HEK293 (cell line): Measurements from ENCODE around the gene RAP1GAP.

Source experiments
- CTCF ChIA-PET: fragments of 350-600 bp; formaldehyde crosslinking; extraction: SDS; loops from one replicate; lab custom pipeline; 2021; ENCODE audit warnings: antibody characterized with exemption; lab: Yijun Ruan, JAX
- POLR2A ChIA-PET: fragments of 300-600 bp; formaldehyde crosslinking; extraction: SDS; loops from one replicate; lab custom pipeline; 2020; ENCODE audit warnings: antibody characterized with exemption, inconsistent platforms; lab: Yijun Ruan, JAX
- H3K27ac ChIP-seq: fragments of 200-500 bp; sonication (Bioruptor generic); 2 replicates; pipeline ENCODE4 v1.5.1; 2014; ENCODE audit warnings: low read depth, low read length, control low read depth, inconsistent platforms; ENCODE audit errors: extremely low read depth
- H3K36me3 ChIP-seq, 2 experiments: fragments of 200-500 bp in 1 of 2; sonication (Bioruptor generic) in 1 of 2; 1 replicate in 1 of 2; 2 replicates in 1 of 2; pipeline ENCODE4 v1.5.1; 2014 to 2017; ENCODE audit warnings: inconsistent platforms in 2 of 2, low read length in 2 of 2; ENCODE audit not compliant: control insufficient read depth in 2 of 2, insufficient read depth in 1 of 2
- H3K4me1 ChIP-seq: fragments of 200-500 bp; sonication (Bioruptor generic); 2 replicates; pipeline ENCODE4 v1.5.1; 2014; ENCODE audit warnings: mild to moderate bottlenecking, low read length, inconsistent platforms; ENCODE audit not compliant: control insufficient read depth, insufficient read depth
- H3K4me3 ChIP-seq: 2 replicates; pipeline ENCODE4 v1.5.1; 2011; ENCODE audit warnings: low read depth, mild to moderate bottlenecking, control low read depth, low read length, moderate library complexity
- H3K9me3 ChIP-seq: fragments of 200-500 bp; sonication (Bioruptor generic); 2 replicates; pipeline ENCODE4 v1.5.1; 2014; ENCODE audit warnings: low read depth, low read length, inconsistent platforms; ENCODE audit not compliant: control insufficient read depth, insufficient read depth
- FEZF1 ChIP-seq: fragments of 450-650 bp; formaldehyde crosslinking; IDR thresholded peaks from 2 replicates; pipeline ENCODE4 v1.5.1; 2016; ENCODE audit warnings: missing biosample characterization, missing genetic modification characterization
- KLF1 ChIP-seq: fragments of 450-650 bp; formaldehyde crosslinking; IDR thresholded peaks from 2 replicates; pipeline ENCODE4 v1.5.1; 2016; ENCODE audit warnings: missing biosample characterization, missing genetic modification characterization
- KLF16 ChIP-seq: fragments of 450-650 bp; formaldehyde crosslinking; IDR thresholded peaks from 2 replicates; pipeline ENCODE4 v1.5.1; 2017; ENCODE audit warnings: missing biosample characterization, missing genetic modification characterization
- MEIS1 ChIP-seq: sonication (generic); formaldehyde crosslinking; IDR thresholded peaks from 2 replicates; pipeline ENCODE4 v1.8.1; 2022; ENCODE audit warnings: missing genetic modification reagents, mild to moderate bottlenecking, borderline replicate concordance
- SCRT2 ChIP-seq: fragments of 450-650 bp; formaldehyde crosslinking; IDR thresholded peaks from 2 replicates; pipeline ENCODE4 v1.5.1; 2016; ENCODE audit warnings: missing biosample characterization, missing genetic modification characterization
- YY1 ChIP-seq: fragments of 450-650 bp; formaldehyde crosslinking; IDR thresholded peaks from 2 replicates; pipeline ENCODE4 v1.5.1; 2018; ENCODE audit warnings: missing biosample characterization, missing genetic modification characterization
- ZBTB20 ChIP-seq: fragments of 450-650 bp; formaldehyde crosslinking; IDR thresholded peaks from 2 replicates; pipeline ENCODE4 v1.5.1; 2016; ENCODE audit warnings: missing biosample characterization, missing genetic modification characterization
- ZBTB44 ChIP-seq: fragments of 450-650 bp; IDR thresholded peaks from 2 replicates; pipeline ENCODE4 v1.5.1; 2018; ENCODE audit warnings: missing biosample characterization, mild to moderate bottlenecking, missing genetic modification characterization
- ZFHX2 ChIP-seq: fragments of 450-650 bp; formaldehyde crosslinking; conservative IDR thresholded peaks from 2 replicates; pipeline ENCODE4 v1.5.1; 2016; ENCODE audit warnings: missing biosample characterization, missing genetic modification characterization
- ZFP69B ChIP-seq: fragments of 450-650 bp; formaldehyde crosslinking; IDR thresholded peaks from 2 replicates; pipeline ENCODE4 v1.5.1; 2016; ENCODE audit warnings: missing biosample characterization, missing genetic modification characterization
- ZNF10 ChIP-seq: fragments of 450-650 bp; formaldehyde crosslinking; IDR thresholded peaks from 2 replicates; pipeline ENCODE4 v1.5.1; 2017; ENCODE audit warnings: missing biosample characterization, missing genetic modification characterization
- ZNF114 ChIP-seq: fragments of 450-650 bp; formaldehyde crosslinking; IDR thresholded peaks from 2 replicates; pipeline ENCODE4 v1.5.0; 2017; ENCODE audit warnings: missing biosample characterization, missing genetic modification characterization
- ZNF133 ChIP-seq: fragments of 450-650 bp; formaldehyde crosslinking; IDR thresholded peaks from 2 replicates; pipeline ENCODE4 v1.5.1; 2016; ENCODE audit warnings: missing biosample characterization, missing genetic modification characterization
- ZNF169 ChIP-seq: fragments of 450-650 bp; formaldehyde crosslinking; IDR thresholded peaks from 2 replicates; pipeline ENCODE4 v1.5.1; 2016; ENCODE audit warnings: missing biosample characterization, missing genetic modification characterization
- ZNF24 ChIP-seq: fragments of 450-650 bp; formaldehyde crosslinking; IDR thresholded peaks from 2 replicates; pipeline ENCODE4 v1.5.1; 2016; ENCODE audit warnings: missing biosample characterization, missing genetic modification characterization
- ZNF248 ChIP-seq: fragments of 450-650 bp; formaldehyde crosslinking; IDR thresholded peaks from 2 replicates; pipeline ENCODE4 v1.5.1; 2017; ENCODE audit warnings: missing biosample characterization, missing genetic modification characterization
- ZNF311 ChIP-seq: fragments of 450-650 bp; formaldehyde crosslinking; IDR thresholded peaks from 2 replicates; pipeline ENCODE4 v1.5.1; 2017; ENCODE audit warnings: missing biosample characterization, missing genetic modification characterization, borderline replicate concordance
- ZNF324 ChIP-seq: fragments of 450-650 bp; formaldehyde crosslinking; IDR thresholded peaks from 2 replicates; pipeline ENCODE4 v1.5.1; 2016; ENCODE audit warnings: missing biosample characterization, missing genetic modification characterization
- ZNF404 ChIP-seq: fragments of 450-650 bp; formaldehyde crosslinking; IDR thresholded peaks from 2 replicates; pipeline ENCODE4 v1.5.1; 2017; ENCODE audit warnings: missing biosample characterization, missing genetic modification characterization
- ZNF423 ChIP-seq: fragments of 450-650 bp; formaldehyde crosslinking; IDR thresholded peaks from 2 replicates; pipeline ENCODE4 v1.5.1; 2016; ENCODE audit warnings: missing biosample characterization, missing genetic modification characterization
- ZNF473 ChIP-seq: fragments of 450-650 bp; formaldehyde crosslinking; IDR thresholded peaks from 2 replicates; pipeline ENCODE4 v1.5.1; 2017; ENCODE audit warnings: missing biosample characterization, missing genetic modification characterization
- ZNF530 ChIP-seq: fragments of 450-650 bp; formaldehyde crosslinking; IDR thresholded peaks from 2 replicates; pipeline ENCODE4 v1.5.1; 2016; ENCODE audit warnings: low read depth, missing biosample characterization, missing genetic modification characterization
- ZNF555 ChIP-seq: fragments of 450-650 bp; formaldehyde crosslinking; conservative IDR thresholded peaks from 2 replicates; pipeline ENCODE4 v1.5.1; 2017; ENCODE audit warnings: missing biosample characterization, mild to moderate bottlenecking, missing genetic modification characterization, inconsistent platforms
- ZNF621 ChIP-seq: fragments of 450-650 bp; formaldehyde crosslinking; IDR thresholded peaks from 2 replicates; pipeline ENCODE4 v1.5.1; 2017; ENCODE audit warnings: missing biosample characterization, missing genetic modification characterization
- ZNF623 ChIP-seq: fragments of 450-650 bp; formaldehyde crosslinking; IDR thresholded peaks from 2 replicates; pipeline ENCODE4 v1.5.1; 2016; ENCODE audit warnings: missing biosample characterization, missing genetic modification characterization
- ZNF624 ChIP-seq: fragments of 450-650 bp; formaldehyde crosslinking; IDR thresholded peaks from 2 replicates; pipeline ENCODE4 v1.5.1; 2017; ENCODE audit warnings: missing biosample characterization, missing genetic modification characterization
- ZNF664 ChIP-seq: fragments of 450-650 bp; formaldehyde crosslinking; IDR thresholded peaks from 2 replicates; pipeline ENCODE4 v1.5.1; 2016; ENCODE audit warnings: missing biosample characterization, missing genetic modification characterization
- ZNF747 ChIP-seq: fragments of 450-650 bp; formaldehyde crosslinking; IDR thresholded peaks from 2 replicates; pipeline ENCODE4 v1.5.1; 2016; ENCODE audit warnings: missing biosample characterization, missing genetic modification characterization
- ZNF768 ChIP-seq: fragments of 450-650 bp; formaldehyde crosslinking; IDR thresholded peaks from 2 replicates; pipeline ENCODE4 v1.5.1; 2018; ENCODE audit warnings: missing biosample characterization, mild to moderate bottlenecking, missing genetic modification characterization
- ZNF785 ChIP-seq: fragments of 450-650 bp; formaldehyde crosslinking; IDR thresholded peaks from 2 replicates; pipeline ENCODE4 v1.5.1; 2016; ENCODE audit warnings: missing biosample characterization, missing genetic modification characterization
- ZSCAN16 ChIP-seq: fragments of 450-650 bp; formaldehyde crosslinking; IDR thresholded peaks from 2 replicates; pipeline ENCODE4 v1.5.1; 2016; ENCODE audit warnings: missing biosample characterization, missing genetic modification characterization
- ZSCAN23 ChIP-seq: fragments of 450-650 bp; formaldehyde crosslinking; IDR thresholded peaks from 2 replicates; pipeline ENCODE4 v1.5.1; 2016; ENCODE audit warnings: missing biosample characterization, missing genetic modification characterization
- ZSCAN4 ChIP-seq: fragments of 450-650 bp; formaldehyde crosslinking; IDR thresholded peaks from 2 replicates; pipeline ENCODE4 v1.5.1; 2017; ENCODE audit warnings: missing biosample characterization, missing genetic modification characterization

The RAP1GAP gene

GRCh38 chr1:21665711-21666575 is 3.2 kb downstream of the RAP1GAP start (continued):
- TF ChIP-seq ZBTB44: no peak
- no peak for TF ChIP-seq ZNF624 (tag by site-specific recombination)

- H3K4me1 ChIP-seq: no peaks in the 10 kb centered on the region
Measured at GRCh38 chr1:21664806-21665588, 4.2 kb downstream of the RAP1GAP start.

GRCh38 chr1:21663951-21664805 is 5.0 kb downstream of the RAP1GAP start:
- ChIA-PET POLR2A (no interaction called here), CTCF (interaction anchor here (0.7 kb wide), 1 partner anchor 38 kb away, joined by 4 read pairs; no protein-coding TSS in a partner anchor)
- Histone ChIP-seq H3K4me1 (no peaks in the 10 kb centered on the region), H3K36me3 (no peaks in the 10 kb centered on the region), H3K9me3 (no peaks in the 10 kb centered on the region), H3K27ac (no peak overlapping the region), H3K4me3 (no peak overlapping the region)
- TF ChIP-seq ZFHX2 (tag by site-specific recombination) (0 out of 2 replicates have a peak, but pooled peaks have one; percentile 5), ZNF423 (tag by site-specific recombination) (no peak), KLF1 (no peak), FEZF1 (no peak), ZSCAN16 (tag by site-specific recombination) (0 out of 2 replicates have a peak, but pooled peaks have one; percentile 7), ZNF311 (tag by site-specific recombination) (no peak), ZNF404 (tag by site-specific recombination) (no peak), ZNF114 (tag by site-specific recombination) (no peak), ZSCAN4 (no peak), ZNF324 (no peak), ZNF664 (tag by site-specific recombination) (peak; percentile 52), MEIS1 (no peak), ZBTB20 (tag by site-specific recombination) (peak; percentile 28; the same call in 1 of the 2 replicates), ZNF747 (no peak), ZFP69B (tag by site-specific recombination) (no peak), YY1 (no peak)

More at GRCh38 chr1:21664806-21665588, 4.2 kb downstream of the RAP1GAP start:
- H3K27ac ChIP-seq: no peak overlapping the region
- ChIA-PET POLR2A (no interaction called here), CTCF (interaction anchor here (0.7 kb wide), 1 partner anchor 39 kb away, joined by 4 read pairs; no protein-coding TSS in a partner anchor)
- H3K4me3 ChIP-seq: no peak overlapping the region
- TF ChIP-seq ZNF24 (no peak), ZNF10 (tag by site-specific recombination) (no peak), ZNF248 (tag by site-specific recombination) (no peak), ZNF624 (tag by site-specific recombination) (no peak), ZNF133 (no peak), ZNF768 (tag by site-specific recombination) (peak; percentile 65; the same call in 1 of the 2 replicates), ZSCAN23 (tag by site-specific recombination) (no peak), ZNF169 (tag by site-specific recombination) (no peak), ZNF530 (tag by site-specific recombination) (no peak), ZNF785 (tag by site-specific recombination) (no peak), ZBTB20 (tag by site-specific recombination) (no peak), ZNF555 (tag by site-specific recombination) (no peak), KLF16 (tag by site-specific recombination) (no peak), ZNF623 (tag by site-specific recombination) (peak; percentile 83), ZNF664 (tag by site-specific recombination) (peak; percentile 85; the same call in 1 of the 2 replicates), ZNF621 (tag by site-specific recombination) (no peak), SCRT2 (tag by site-specific recombination) (no peak), ZNF473 (tag by site-specific recombination) (no peak)
- H3K9me3 ChIP-seq: no peaks in the 10 kb centered on the region
- H3K36me3 ChIP-seq: no peaks in the 10 kb centered on the region
